DMS53 treated with DMSO at 0.1 percent for 48 hours (cell line): ENCODE data around the gene PLEKHG1.

ENCODE experiments used
- DNase-seq: peaks from one replicate; lab custom pipeline; 2025; ENCODE audit not compliant: unreplicated experiment; lab: John Stamatoyannopoulos, UW

Gene PLEKHG1

GRCh38 chr6:150637266-150637665 lies 37.6 kb downstream of the PLEKHG1 start:
- DNase-seq, result no peak

- DNase-seq, result no peak
These were observed 38.6 kb downstream of the PLEKHG1 start for GRCh38 chr6:150638267-150638666.

- DNase-seq, result no peak
These were observed 39.1 kb downstream of the PLEKHG1 start for GRCh38 chr6:150638765-150639164.

GRCh38 chr6:150639823-150640331 lies 40.2 kb downstream of the PLEKHG1 start:
- DNase-seq, result no peak

- DNase-seq, result no peak
These were observed 41.0 kb downstream of the PLEKHG1 start for GRCh38 chr6:150640556-150641209.

- DNase-seq, result no peak
These were observed 41.9 kb downstream of the PLEKHG1 start for GRCh38 chr6:150641398-150642139.

GRCh38 chr6:150646228-150646627 lies 46.5 kb downstream of the PLEKHG1 start:
- DNase-seq, result no peak

GRCh38 chr6:150647051-150647450 lies 47.4 kb downstream of the PLEKHG1 start:
- DNase-seq, result no peak
